Activated CD4-positive, alpha-beta T cell treated with anti-CD3 and anti-CD28 coated beads, Interleukin-2, amount 50 U/mL, for 16 hours (primary cell): Measurements from ENCODE around the gene NAA40.
"Not testable (repeated sequence)": the region's sequence is repeated elsewhere in the genome, so short reads cannot be mapped to it uniquely, and the experiment has no call there.

Experiments used
- DNase-seq: peaks from one replicate; pipeline ENCODE4 v3.0.0-alpha.2; 2020

NAA40 gene

GRCh38 chr11:63940786-63941185 lies 2.0 kb downstream of the NAA40 start:
- DNase-seq = no peak

- no peak for DNase-seq
These were observed 3.1 kb downstream of the NAA40 start for GRCh38 chr11:63941901-63942300.

GRCh38 chr11:63942803-63943202 lies 4.0 kb downstream of the NAA40 start:
- no peak for DNase-seq

- no peak for DNase-seq
These were observed 6.2 kb downstream of the NAA40 start for GRCh38 chr11:63944987-63945386.

- DNase-seq = peak; percentile 54
These were observed 6.8 kb downstream of the NAA40 start for GRCh38 chr11:63945477-63946163.

- peak; percentile 50 for DNase-seq
These were observed 13.2 kb downstream of the NAA40 start for GRCh38 chr11:63951779-63952536.

GRCh38 chr11:63952570-63952969 lies 13.8 kb downstream of the NAA40 start:
- no peak for DNase-seq

- DNase-seq = no peak
These were observed 19.2 kb downstream of the NAA40 start for GRCh38 chr11:63958008-63958407.

GRCh38 chr11:63961608-63962412 lies 23.0 kb downstream of the NAA40 start:
- DNase-seq = peak; percentile 51

- DNase-seq = not testable (repeated sequence)
These were observed 25.1 kb downstream of the NAA40 start for GRCh38 chr11:63963895-63964294.

- DNase-seq = no peak
These were observed 27.6 kb downstream of the NAA40 start for GRCh38 chr11:63966444-63966843.

- no peak for DNase-seq
These were observed 30.7 kb downstream of the NAA40 start for GRCh38 chr11:63969461-63969860.

- DNase-seq = no peak
These were observed 32.1 kb downstream of the NAA40 start for GRCh38 chr11:63970902-63971301.

- not testable (repeated sequence) for DNase-seq
These were observed 35.1 kb downstream of the NAA40 start for GRCh38 chr11:63973912-63974258.

- DNase-seq = peak; percentile 100
These were observed 35.7 kb downstream of the NAA40 start, which contains the start of gene COX8A for GRCh38 chr11:63974259-63975143. Gene COX8A, plus strand, starts transcription at chr11:63974620. Its CDS starts 61 bp downstream, at chr11:63974681.

- DNase-seq = no peak
These were observed 39.9 kb downstream of the NAA40 start for GRCh38 chr11:63978551-63979239.

GRCh38 chr11:63979426-63979825 lies 40.6 kb downstream of the NAA40 start:
- no peak for DNase-seq

GRCh38 chr11:63985812-63986155 lies 47.0 kb downstream of the NAA40 start:
- peak; percentile 82 for DNase-seq

GRCh38 chr11:63986156-63986931 lies 47.5 kb downstream of the NAA40 start, which contains the start of gene OTUB1:
Gene OTUB1, plus strand, starts transcription at chr11:63986438. Its CDS starts 19 bp downstream, at chr11:63986457.
- DNase-seq = peak; percentile 93

GRCh38 chr11:63986932-63987513 lies 48.2 kb downstream of the NAA40 start:
- no peak for DNase-seq

GRCh38 chr11:63991558-63991957 lies 52.8 kb downstream of the NAA40 start:
- no peak for DNase-seq
